NB4 (cell line): ENCODE results near the gene MAPKAPK3.

Experiments
- POLR2A ChIP-seq: IDR thresholded peaks from 2 replicates; pipeline ENCODE4 v1.6.1; 2011; ENCODE audit warnings: mild to moderate bottlenecking; ENCODE audit not compliant: insufficient read length; ENCODE audit errors: extremely low read depth
- TF ChIP-seq, protein P1 (sequence below): IDR thresholded peaks from one replicate; pipeline ENCODE4 v1.5.1; 2012; ENCODE audit warnings: low read depth, low read length
- TF ChIP-seq, protein P2 (sequence below): IDR thresholded peaks from 2 replicates; pipeline ENCODE4 v1.6.1; 2011; ENCODE audit warnings: low read depth, low read length

DNA sequence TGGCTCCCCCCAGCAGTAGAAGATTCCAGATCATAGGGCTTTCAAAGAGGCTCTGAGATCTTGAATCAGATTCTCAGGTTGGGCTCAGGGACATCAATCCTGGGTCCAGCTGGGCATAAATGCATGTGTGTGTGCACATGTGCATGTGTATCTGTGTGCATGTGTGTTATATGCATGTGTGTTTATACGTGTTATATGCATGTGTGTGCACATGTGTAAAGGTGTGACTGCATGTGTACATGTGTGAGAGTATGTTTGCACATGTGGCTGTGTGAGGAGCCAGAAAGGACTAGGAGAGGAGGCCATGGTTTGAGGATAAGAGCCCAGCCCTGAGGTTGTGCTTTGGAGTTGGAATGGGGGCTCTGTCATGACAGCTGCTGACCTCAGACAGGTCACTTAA, 1.8 kb upstream of the MAPKAPK3 start:
- TF ChIP-seq, protein P1, sequence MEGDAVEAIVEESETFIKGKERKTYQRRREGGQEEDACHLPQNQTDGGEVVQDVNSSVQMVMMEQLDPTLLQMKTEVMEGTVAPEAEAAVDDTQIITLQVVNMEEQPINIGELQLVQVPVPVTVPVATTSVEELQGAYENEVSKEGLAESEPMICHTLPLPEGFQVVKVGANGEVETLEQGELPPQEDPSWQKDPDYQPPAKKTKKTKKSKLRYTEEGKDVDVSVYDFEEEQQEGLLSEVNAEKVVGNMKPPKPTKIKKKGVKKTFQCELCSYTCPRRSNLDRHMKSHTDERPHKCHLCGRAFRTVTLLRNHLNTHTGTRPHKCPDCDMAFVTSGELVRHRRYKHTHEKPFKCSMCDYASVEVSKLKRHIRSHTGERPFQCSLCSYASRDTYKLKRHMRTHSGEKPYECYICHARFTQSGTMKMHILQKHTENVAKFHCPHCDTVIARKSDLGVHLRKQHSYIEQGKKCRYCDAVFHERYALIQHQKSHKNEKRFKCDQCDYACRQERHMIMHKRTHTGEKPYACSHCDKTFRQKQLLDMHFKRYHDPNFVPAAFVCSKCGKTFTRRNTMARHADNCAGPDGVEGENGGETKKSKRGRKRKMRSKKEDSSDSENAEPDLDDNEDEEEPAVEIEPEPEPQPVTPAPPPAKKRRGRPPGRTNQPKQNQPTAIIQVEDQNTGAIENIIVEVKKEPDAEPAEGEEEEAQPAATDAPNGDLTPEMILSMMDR = no peak
- no peak for TF ChIP-seq POLR2A
- TF ChIP-seq, protein P2, sequence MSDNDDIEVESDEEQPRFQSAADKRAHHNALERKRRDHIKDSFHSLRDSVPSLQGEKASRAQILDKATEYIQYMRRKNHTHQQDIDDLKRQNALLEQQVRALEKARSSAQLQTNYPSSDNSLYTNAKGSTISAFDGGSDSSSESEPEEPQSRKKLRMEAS = peak; percentile 44; the same call in 1 of the 2 replicates
